ENCODE measurements around the gene TNFAIP2. TPM values are rescaled to one million over a fixed set of nuclear protein-coding genes. Genes with fewer than 3 reads are reported as not detected.

Gene TNFAIP2
- total and polyA plus RNA-seq, 2 of the 4 experiments (the other 2 are of a cell fraction), result 6.3 to 9.6 TPM

DNA sequence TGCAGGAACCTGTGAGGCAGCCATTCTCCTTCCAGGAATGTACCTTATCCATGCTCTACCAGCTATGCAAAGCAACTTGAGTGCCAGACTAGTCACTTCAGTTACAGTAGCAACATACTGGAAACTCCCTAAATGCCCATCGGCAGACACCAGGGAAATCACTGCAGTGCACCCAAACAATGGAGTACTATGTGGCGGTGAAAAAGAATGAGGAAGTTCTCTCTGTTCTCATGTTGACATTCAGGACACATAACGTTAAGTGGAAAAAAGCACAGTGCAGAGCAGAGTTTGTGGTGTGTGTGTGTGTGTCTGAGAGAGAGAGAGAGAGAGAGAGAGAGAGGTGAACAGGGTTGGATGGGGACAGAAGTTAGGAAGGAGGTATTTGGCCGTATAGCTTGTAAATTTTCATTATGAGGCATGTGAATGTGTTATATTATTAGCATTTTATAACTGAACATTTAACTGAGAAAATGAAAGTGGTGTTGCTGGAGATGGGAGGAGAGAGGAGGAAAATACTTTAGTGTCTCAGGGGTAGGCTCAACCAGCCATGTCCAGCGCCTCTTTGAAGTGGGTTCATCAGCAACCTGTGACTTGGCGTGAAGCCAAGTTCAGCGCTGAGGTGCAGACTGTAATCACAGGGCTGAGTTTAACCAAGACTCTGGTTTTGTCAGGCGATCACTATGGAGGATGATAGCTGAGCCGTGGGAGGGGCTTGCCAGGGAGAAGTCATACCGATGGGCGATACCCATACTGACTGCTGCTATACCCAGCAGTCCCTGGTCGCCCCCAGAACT, 17.3 kb downstream of the TNFAIP2 start (continued):
- TF ChIP-seq MAFK (IDR thresholded peaks at IDR 0.05; ENCODE audit: low read depth, low read length), result no peak

DNA sequence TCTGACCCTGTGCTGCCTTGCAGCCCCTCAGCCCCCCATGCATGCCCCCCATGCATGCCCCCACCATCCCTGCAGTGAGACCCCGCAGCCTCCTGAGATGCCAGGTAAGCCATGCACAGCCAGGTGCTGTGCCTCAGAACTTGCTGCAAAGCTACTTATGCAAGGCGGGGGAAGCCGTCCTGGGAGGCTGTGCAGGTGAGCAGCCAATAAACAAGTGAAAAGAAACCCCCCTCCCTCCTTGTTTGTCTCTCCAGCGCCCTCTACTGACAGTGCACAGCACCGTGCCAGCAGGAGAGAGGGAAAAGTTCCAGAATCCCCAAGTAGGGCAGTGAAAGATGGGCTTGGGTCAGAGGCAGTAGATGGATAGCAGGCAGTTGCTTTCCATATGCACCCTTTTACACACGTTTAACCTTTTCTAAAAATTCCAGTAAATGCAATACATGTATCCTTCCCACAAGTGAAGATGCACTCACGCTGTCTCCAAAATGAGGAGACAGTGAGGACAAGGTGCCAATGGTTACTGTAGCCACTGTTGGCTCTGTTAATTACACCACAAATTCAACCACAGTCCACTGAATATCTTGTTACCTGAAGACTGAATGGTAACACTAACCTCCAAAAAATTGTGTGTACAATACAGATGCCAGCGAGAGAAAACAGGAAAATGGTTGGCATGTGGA, 18.0 kb downstream of the TNFAIP2 start:
- Histone ChIP-seq H4K5ac (ENCODE audit: low read depth, low read length) (no peak overlapping the region), H3K9ac (ENCODE audit: low read depth, low read length) (no peak overlapping the region), H4K91ac (ENCODE audit: insufficient read depth, low read depth, low read length) (no peak overlapping the region), H3K27ac (ENCODE audit: insufficient read depth, low read length) (no peak overlapping the region), H3K4ac (ENCODE audit: low read depth, low read length) (0 out of 2 replicates have a peak overlapping the region, but pooled peaks have one; percentile 29), H3K18ac (ENCODE audit: low read depth, low read length) (no peak overlapping the region), H2AFZ (replicated peaks; ENCODE audit: low read length, poor library complexity) (no peak overlapping the region), H3K4me2 (ENCODE audit: low read depth, low read length) (no peak overlapping the region), H3K9me1 (ENCODE audit: insufficient read depth, low read length) (peaks cover 12% of the 10 kb centered on the region), H4K8ac (ENCODE audit: low read depth in 2 of 2, low read length in 2 of 2) (no peak overlapping the region), H3K79me1 (ENCODE audit: low read depth in 1 of 2, low read length in 2 of 2) (no peaks in the 10 kb centered on the region), H3K36me3 (ENCODE audit: control insufficient read depth, insufficient read depth, low read length) (no peaks in the 10 kb centered on the region), H3K4me3 (ENCODE audit: insufficient read depth, low read depth, low read length) (no peak overlapping the region), H2BK120ac (ENCODE audit: low read depth, low read length) (peak overlapping the region; percentile 13; the same call in 1 of the 2 replicates), H3K4me1 (ENCODE audit: control insufficient read depth, insufficient read depth, low read length) (peaks cover 13% of the 10 kb centered on the region), H3K23ac (ENCODE audit: low read depth, low read length) (no peak overlapping the region), H2BK15ac (ENCODE audit: low read depth, low read length) (0 out of 3 replicates have a peak overlapping the region, but pooled peaks have one; percentile 14), H4K20me1 (ENCODE audit: insufficient read depth, low read length) (no peaks in the 10 kb centered on the region), H2BK5ac (ENCODE audit: low read depth, low read length, poor library complexity, severe bottlenecking) (no peak overlapping the region), H2AK5ac (ENCODE audit: low read depth, low read length) (no peak overlapping the region), H3K56ac (ENCODE audit: extremely low read depth, insufficient read depth, low read length) (no peak overlapping the region), H3K27me3 (ENCODE audit: control insufficient read depth, insufficient read depth, low read length) (peaks cover 7% of the 10 kb centered on the region; the same call in 1 of the 2 replicates), H3K9me3 (ENCODE audit: control insufficient read depth, insufficient read depth, low read length) (no peaks in the 10 kb centered on the region), H2BK20ac (ENCODE audit: low read depth, low read length) (peak overlapping the region; percentile 18; the same call in 1 of the 2 replicates), H3K14ac (replicated peaks; ENCODE audit: low read depth, low read length) (no peak overlapping the region), H2AK9ac (replicated peaks; ENCODE audit: low read depth, low read length, poor library complexity) (no peak overlapping the region)
- no peak for ATAC-seq (ENCODE audit: low read depth)
- no CpG with 5 or more reads among the region's 8 CpGs for WGBS, 2 experiments (ENCODE audit: extremely low coverage in 2 of 2, insufficient read length in 1 of 2)
- POLR2A ChIA-PET (ENCODE audit: unreplicated experiment), result interaction anchor here (0.6 kb wide), 1 partner anchor 109 kb away, joined by 3 read pairs; no protein-coding TSS in a partner anchor
- dilution Hi-C loops (cut with HindIII; ENCODE audit: low sequenced_read_pairs, unreplicated experiment) (no loop called here), intact Hi-C loops (cut with micrococcal nuclease) (loop anchor here (5.0 kb wide), 1 partner anchor 46 kb away; no protein-coding TSS in a partner anchor), in situ Hi-C loops (cut with MboI; ENCODE audit: low sequenced_read_pairs) (no loop called here)
- peak; percentile 38 for DNase-seq
- BruUV-seq (replicated peaks), result no TSS peak
- CTCF ChIA-PET, result interaction anchor here (0.9 to 1.5 kb wide), 2 partner anchors 36 kb away, joined by 3 to 7 read pairs; no protein-coding TSS in a partner anchor
- TF ChIP-seq CEBPB (IDR thresholded peaks at IDR 0.05; ENCODE audit: low read depth, low read length) (no peak), SMC3 (IDR thresholded peaks at IDR 0.05; ENCODE audit: low read depth, low read length) (peak; percentile 54), FOS (IDR thresholded peaks at IDR 0.05; ENCODE audit: low read depth, low read length) (no peak), MXI1 (IDR thresholded peaks at IDR 0.05; ENCODE audit: borderline replicate concordance, low read depth, low read length) (no peak), BHLHE40 (IDR thresholded peaks at IDR 0.05; ENCODE audit: low read depth, low read length) (no peak), RCOR1 (IDR thresholded peaks at IDR 0.05; ENCODE audit: insufficient replicate concordance, low read length) (no peak), POLR2A (IDR thresholded peaks at IDR 0.05; ENCODE audit: low read depth, low read length) (no peak), RAD21 (IDR thresholded peaks at IDR 0.05; ENCODE audit: low read length) (peak; percentile 49), CHD1 (IDR thresholded peaks at IDR 0.05; ENCODE audit: low read depth, low read length) (no peak), MAFK (IDR thresholded peaks at IDR 0.05; ENCODE audit: low read depth, low read length) (no peak)
- TF ChIP-seq, protein P1, sequence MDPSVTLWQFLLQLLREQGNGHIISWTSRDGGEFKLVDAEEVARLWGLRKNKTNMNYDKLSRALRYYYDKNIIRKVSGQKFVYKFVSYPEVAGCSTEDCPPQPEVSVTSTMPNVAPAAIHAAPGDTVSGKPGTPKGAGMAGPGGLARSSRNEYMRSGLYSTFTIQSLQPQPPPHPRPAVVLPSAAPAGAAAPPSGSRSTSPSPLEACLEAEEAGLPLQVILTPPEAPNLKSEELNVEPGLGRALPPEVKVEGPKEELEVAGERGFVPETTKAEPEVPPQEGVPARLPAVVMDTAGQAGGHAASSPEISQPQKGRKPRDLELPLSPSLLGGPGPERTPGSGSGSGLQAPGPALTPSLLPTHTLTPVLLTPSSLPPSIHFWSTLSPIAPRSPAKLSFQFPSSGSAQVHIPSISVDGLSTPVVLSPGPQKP (IDR thresholded peaks at IDR 0.05; ENCODE audit: borderline replicate concordance, low read depth, low read length), result no peak
- TF ChIP-seq, protein P2, sequence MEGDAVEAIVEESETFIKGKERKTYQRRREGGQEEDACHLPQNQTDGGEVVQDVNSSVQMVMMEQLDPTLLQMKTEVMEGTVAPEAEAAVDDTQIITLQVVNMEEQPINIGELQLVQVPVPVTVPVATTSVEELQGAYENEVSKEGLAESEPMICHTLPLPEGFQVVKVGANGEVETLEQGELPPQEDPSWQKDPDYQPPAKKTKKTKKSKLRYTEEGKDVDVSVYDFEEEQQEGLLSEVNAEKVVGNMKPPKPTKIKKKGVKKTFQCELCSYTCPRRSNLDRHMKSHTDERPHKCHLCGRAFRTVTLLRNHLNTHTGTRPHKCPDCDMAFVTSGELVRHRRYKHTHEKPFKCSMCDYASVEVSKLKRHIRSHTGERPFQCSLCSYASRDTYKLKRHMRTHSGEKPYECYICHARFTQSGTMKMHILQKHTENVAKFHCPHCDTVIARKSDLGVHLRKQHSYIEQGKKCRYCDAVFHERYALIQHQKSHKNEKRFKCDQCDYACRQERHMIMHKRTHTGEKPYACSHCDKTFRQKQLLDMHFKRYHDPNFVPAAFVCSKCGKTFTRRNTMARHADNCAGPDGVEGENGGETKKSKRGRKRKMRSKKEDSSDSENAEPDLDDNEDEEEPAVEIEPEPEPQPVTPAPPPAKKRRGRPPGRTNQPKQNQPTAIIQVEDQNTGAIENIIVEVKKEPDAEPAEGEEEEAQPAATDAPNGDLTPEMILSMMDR (conservative IDR thresholded peaks at IDR 0.05; ENCODE audit: low read depth, low read length), result peak; percentile 63

All from IMR-90 (cell line).